ENCODE measurements around the gene STYXL2.

The STYXL2 gene

DNA sequence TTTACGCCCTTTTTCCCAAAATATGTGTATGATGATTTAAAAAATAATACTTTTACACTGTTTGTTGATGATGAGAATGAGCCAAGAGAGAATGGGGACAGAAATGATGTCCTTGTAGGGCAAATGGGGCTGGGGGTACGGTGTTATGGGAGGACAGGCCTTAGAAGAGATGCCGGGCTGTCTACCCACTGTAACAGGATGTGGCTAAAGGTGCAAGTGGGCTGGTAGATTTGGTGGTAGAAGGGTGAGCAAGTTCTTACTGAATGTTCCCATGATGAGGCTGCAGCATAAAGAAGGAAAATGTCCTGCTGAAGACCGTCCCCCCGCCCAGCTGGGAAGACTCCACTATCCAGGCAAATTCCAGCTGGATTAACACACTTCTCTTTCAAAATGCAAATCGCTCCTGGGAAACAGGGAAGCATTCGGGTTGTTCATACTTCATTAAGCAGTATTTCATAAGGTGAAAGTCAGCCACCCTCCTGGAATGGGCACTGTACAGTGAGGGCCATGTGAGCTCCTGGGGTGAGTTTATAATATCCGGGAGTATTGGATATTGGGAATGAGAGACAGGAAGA is 17.7 kb upstream of the STYXL2 start:
- in situ Hi-C loops (cut with HindIII; ENCODE audit: low sequenced_read_pairs), result no loop called here

DNA sequence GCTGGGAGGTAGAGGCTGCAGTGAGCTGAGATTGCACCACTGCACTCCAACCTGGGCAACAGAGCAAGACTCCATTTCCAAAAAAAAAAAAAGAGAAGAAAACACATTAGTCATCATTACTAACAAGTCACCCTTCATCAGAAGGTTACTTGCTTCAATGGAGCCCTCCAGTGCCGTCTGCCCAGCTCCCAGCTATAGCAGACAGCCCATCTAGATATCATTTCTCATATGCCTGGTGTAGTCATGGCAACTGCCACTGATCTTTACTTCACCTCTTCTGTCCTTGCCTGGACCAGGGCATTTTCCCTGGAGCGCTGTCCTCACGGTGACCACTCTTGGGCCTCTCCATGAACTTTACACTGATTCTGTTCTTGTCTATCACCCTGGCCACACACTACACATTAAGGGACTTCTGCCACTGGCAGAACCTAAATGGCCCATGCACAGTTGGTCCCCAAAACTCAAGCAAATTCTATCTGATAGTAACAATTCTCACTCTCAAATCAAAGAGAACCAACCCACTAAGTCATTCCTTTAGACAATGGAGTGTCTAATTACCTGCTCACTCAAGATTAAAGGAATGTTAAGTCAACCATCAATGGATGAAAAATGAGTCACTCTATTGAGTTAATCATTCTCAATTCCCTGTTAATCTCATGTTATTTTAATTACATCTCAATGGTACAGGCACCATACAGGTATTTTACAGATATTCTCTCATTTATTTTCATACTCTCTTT is 16.6 kb upstream of the STYXL2 start:
- in situ Hi-C loops (cut with HindIII; ENCODE audit: low sequenced_read_pairs), result no loop called here

DNA sequence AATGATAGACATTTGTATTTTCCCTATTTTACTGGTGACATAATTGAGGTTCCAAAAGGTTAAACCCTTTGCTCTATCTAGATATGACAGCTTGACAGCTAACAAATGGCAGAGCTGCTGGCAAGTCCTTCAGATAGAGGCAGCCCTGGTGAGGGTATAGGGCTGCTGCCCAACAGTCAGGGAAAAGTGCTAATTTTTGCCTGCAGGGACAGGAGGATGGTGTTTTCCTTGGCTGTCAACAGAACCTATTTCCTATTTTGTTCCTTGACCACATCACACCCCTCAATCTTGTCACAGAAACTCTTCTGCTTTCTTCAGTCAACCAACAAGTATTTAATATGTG is 16.0 kb upstream of the STYXL2 start:
- in situ Hi-C loops (cut with HindIII; ENCODE audit: low sequenced_read_pairs), result no loop called here

DNA sequence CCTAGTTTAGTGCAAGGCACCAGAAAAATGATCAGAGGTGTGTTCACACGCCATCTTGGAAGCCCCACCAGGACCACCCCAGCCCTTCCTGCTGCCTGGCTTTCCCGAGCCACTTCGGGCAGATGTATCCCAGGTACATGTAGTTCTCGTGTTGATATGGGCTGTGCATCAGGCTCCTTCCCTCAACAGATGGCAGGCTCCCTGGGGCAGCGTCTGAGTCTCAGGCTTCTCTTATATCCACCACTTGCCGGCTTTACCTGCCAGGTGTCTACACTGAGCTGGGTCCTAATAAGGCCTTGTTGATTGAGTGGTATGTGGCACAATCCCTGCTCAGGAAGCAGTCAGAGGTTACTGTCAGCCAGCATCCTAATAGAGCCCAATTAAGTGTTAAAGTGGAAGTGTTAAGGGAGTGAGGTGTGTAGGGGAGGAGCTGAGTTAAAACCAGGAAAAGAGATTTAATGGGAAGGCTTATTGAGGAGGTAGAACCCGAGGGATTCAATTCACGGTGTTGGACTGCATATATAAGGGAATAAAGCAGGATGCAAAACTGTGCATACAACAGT is 12.2 kb upstream of the STYXL2 start:
- in situ Hi-C loops (cut with HindIII; ENCODE audit: low sequenced_read_pairs), result no loop called here

DNA sequence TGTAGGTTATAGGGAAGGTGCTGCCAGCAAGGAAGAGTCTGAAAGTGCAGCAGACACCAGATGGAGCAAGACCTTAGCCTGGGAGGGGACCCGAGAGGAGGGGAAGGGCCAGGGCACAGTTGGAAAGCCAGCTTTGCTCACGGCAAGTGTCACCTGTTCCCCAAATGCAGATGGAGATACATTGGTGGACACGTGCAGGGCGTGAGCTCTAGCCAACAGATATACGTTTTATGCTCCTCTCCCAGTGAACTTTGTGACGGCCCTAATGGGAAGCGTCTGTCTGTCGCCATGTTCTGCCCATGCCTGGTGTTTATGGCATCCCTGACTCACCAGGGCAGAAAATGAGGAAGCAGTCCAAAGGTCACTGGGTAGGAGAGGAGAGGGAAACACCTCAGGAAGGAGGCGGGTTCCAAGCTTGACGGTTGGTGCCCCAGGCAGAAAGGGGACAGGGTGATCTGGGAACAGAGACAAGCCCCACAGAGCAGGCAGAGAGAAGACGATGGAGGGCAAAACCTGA is 11.3 kb upstream of the STYXL2 start:
- in situ Hi-C loops (cut with HindIII; ENCODE audit: low sequenced_read_pairs), result no loop called here

DNA sequence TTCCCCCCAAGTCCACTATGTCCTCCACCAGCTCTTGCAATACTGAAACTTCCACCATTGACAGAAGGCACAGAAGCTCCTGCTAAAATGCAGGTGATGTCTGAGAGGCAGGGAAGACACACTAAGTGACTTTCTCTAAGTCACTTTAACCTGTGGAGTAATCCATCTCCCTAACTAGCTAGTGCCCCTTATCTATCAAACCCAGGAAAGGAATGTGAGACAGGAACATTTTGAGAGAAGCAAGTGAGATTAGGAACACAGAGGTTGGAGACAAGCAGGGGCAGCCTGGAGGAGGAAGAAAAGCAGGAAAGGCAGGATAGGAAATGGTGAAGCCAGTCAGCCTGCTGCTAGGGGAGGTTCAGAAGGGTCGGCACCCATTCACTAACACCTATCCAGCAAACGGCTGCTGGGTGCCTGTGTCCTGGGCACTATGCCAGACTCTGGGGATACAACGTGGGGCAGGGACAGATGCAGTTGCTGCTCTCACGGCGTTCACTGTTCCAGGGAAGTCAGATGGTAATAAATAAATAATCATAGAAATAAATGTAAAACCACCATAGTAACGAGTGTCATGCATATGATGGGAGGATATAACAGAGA is 10.7 kb upstream of the STYXL2 start:
- in situ Hi-C loops (cut with HindIII; ENCODE audit: low sequenced_read_pairs), result no loop called here

DNA sequence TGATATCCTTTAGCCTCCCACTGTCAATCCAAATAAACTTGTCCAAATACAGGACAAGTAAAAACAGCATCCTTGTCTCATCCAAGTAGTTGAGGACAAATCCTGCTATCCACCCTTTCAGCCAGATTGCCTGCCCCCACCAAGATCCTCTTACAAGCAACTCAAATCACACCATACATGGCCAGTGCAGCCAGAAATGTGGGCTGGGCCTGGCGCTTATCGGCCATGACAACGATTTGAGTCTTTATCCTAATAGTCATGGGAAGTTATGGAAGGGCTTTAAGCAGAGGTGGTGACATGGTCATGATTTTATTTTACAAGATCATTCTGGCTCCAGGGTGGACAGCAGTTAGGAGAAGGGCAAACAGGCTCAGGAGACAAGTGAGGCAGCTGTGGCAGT is 10.0 kb upstream of the STYXL2 start:
- in situ Hi-C loops (cut with HindIII; ENCODE audit: low sequenced_read_pairs), result no loop called here

DNA sequence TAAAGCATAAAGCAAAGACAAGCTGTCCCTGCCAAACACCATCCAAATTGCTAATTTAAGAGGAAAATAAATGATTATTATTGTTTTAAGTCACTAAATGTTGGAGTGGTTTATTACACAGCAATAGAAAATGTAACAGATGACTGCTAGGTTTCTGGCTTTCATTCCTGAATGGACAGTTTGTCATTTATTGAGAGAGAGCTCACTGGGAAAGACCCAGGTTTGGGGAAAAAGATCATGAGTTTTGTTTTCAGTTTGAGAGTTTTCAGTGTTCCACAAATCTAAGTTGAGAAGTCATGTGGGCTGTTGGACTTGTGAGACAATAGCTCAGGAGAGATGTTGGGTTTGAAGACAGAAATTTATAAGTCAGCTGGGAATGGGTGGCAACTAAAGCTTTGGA is 9.1 kb upstream of the STYXL2 start:
- in situ Hi-C loops (cut with HindIII; ENCODE audit: low sequenced_read_pairs), result no loop called here

DNA sequence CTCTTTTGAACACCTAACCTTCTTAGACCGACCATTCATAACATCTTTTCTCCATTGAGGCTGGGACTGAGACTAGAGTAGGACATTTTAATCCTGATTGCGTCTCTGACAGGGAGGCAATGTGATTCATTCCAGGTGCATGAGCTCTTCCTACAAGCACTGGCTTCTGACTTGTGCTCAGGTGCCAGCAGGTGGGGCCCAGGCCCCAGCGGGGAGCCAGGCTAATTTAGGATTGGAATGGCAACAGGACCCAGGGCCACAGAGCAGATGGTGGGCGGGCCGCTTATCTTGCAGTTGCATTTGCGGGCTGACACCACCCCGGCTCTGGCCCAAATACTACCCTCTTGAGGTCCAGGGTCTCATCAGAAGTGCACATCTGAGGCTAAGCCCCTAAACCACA is 7.8 kb upstream of the STYXL2 start:
- in situ Hi-C loops (cut with HindIII; ENCODE audit: low sequenced_read_pairs), result no loop called here

DNA sequence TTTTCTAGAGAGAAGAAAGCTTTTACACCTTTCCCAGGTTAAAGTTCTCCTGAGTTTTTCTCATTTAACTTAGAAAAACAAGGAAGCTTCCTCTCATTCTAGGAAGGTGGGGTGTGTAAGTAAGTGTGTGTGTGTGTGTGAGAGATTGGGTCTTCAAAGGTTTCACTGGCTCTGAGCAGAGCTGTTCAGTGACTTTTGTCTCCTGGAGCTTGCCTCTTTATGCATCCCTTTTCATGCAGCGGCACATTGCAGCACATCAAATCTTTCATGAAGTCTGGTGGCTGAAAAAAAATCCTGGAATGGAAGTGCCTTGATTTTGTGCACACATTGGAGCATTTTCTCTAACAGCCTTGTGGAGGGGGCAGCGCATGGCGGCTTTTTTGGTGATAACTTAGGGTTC is 7.1 kb upstream of the STYXL2 start:
- in situ Hi-C loops (cut with HindIII; ENCODE audit: low sequenced_read_pairs), result no loop called here

DNA sequence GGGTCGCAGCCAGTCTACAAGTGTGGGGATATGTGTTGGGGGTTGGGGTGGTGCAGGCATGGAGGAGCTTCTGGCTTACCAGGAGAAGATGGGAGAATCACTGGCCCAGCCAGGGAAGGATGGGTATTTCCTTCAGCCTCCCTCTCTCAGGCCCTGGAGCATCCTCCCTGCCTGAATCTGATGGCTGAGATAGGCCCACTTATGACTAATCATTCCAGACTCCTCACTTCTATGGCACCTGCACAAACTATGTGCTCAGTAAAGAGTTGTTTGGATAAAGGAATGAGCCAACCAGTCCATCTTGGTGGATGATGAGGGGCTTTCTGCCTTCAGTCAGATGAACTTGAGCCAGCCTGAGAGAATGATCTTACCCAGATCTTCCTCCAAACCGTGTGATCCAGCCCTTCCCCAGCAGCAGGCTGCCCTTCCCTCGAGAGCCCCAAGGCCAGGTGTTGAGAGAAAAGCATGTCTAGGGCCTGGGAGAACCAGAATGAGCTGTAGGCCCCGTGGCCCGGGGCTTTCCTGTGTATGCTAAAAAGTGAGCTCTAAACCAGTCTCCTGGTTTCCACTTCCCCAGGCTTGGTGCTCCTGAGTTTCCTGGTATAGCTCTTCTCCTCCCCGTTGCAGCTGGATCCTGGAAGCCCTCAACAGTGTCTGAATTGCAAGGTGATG is 5.0 kb upstream of the STYXL2 start:
- in situ Hi-C loops (cut with HindIII; ENCODE audit: low sequenced_read_pairs), result no loop called here

DNA sequence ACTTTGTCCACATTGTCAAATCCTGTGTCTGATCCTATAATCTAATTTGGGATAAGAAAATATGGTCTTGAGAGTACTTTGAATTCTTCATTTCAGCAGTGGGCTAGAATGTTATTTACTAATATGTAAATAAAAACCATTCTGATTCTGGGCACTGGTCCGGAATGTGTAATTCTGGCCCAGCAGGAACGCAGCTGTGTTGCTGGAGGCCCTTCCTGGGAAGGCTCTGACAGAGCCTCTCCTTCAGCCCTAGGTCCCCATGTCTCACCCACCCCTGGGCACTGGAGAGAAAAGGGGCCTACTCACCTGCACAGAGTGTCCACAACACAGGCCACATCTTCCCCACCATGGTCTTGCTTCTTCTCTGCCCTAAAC is 3.9 kb upstream of the STYXL2 start:
- in situ Hi-C loops (cut with HindIII; ENCODE audit: low sequenced_read_pairs), result no loop called here

DNA sequence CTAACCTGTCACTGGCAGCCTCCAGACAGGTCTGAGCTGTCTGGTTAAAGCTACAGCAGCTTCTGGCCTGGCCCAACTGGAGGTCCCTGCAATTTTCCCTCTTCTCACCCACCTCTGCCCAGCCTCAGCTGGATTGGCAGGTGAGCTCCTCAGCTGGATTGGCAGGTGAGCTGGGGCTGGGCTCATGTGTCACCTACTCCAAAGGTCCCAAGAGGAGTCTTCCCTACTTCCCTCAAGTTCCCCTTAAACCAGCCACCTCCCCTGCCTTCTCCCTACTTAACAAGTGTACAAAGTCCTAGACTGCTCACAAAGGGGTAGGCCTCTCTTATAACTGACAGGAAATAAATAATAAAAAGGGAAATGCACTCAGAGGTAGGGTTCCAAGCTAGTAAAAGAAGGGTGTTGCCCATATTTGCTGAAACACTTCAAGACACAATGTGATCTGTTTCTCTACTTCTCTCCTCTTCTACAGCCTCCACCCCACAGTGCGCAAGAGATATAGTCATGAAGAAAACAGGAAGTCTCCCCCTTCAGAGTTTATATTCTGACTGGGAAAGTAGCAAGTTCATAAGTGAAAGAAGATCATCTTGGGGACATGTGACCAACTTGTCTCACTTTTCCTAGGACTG is 3.4 kb upstream of the STYXL2 start, which contains the start of gene GPA33:
GPA33 (minus strand) TSS at position 64 of the 629 bp plus-strand sequence. CDS start 90 bp downstream, outside the sequence.
- in situ Hi-C loops (cut with HindIII; ENCODE audit: low sequenced_read_pairs), result no loop called here

DNA sequence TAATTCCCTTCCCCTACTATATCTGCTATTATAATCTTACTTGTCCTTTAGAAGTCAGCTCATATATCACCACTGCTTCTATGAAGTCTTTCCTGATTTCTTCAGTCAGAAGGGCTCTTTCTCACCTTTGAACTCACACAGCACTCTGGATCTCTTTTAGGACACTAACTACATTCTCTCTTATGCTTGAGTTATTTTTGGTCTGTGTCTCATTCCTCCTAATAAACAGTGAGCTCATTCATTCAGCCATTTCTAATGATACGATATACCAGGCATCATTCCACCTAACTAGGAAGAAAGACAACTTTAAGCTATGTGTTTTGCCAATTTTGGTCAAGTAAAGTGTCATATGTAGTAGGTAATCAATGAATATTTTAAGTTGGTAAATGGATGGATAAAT is 1.2 kb upstream of the STYXL2 start:
- in situ Hi-C loops (cut with HindIII; ENCODE audit: low sequenced_read_pairs), result no loop called here

DNA sequence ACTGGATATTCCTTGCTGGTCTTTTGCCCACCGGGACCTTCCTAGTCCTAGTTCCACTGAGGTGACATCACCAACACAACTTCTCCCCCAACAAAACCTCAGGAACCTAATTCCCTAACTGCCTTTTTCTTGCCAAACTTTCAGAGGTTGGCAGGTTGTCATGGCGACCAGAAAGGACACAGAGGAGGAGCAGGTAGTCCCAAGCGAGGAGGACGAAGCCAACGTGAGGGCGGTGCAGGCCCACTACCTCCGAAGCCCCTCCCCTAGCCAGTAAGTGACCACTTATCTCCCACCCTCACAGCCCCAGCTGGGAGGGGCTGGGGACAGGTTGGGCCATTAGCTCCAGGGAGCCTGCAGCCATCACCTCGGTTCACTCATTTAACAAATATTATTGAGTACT is 815 bp downstream of the STYXL2 start:
- in situ Hi-C loops (cut with HindIII; ENCODE audit: low sequenced_read_pairs), result no loop called here

DNA sequence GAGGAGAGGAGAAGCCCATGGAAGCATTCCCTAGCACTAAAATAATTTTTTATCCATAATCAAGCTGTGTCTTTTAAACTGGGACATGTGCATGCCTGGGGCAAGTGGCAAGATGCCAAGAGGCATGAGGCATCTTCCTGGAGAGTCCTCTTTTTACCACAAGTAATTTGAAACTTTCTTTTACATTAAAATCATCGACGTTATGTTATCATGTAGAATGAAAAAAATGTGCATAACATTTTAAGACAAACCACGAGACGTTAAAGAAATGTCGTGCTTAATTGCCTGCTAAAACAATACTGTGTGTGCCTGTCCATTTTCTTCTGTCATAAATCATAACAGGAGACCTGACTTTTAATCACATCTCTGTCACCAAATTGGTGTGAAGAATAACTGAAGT is 1.5 kb downstream of the STYXL2 start:
- in situ Hi-C loops (cut with HindIII; ENCODE audit: low sequenced_read_pairs), result no loop called here

DNA sequence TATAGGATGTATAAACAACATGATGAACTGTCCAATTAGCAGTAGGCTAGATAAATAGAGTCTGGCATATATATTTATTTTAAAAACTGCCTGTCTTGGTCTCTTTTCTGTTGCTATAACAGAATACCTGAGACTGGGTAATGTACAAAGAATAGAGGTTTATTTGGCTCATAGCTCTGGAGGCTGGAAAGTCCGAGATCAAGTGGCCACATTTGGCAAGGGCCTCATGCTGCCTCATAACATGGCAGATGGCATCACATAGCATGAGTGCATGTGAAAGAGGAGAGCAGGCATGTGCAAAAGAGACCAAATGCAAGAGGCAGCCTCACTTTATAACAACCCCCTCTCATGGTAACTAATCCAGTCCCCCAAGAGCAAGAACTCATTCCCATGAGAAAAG is 6.0 kb downstream of the STYXL2 start:
- in situ Hi-C loops (cut with HindIII; ENCODE audit: low sequenced_read_pairs), result no loop called here

DNA sequence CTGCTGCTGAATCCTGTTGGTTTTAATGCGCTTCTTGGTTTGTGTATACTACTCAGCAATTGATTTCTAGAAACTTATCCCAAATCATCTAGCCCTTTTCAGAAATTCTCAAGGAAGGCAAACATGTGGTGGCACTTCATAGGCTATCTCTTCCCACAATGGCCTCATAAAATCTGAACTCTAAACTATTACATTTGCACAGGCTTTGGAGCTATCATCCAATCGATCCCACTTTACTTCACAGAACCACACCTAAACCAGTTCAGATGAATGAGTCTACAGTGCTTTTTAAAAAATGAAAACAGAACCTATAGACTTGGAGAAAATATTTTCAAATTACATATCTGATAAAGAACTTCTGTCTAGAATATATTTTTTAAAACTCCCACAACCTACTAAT is 6.9 kb downstream of the STYXL2 start:
- in situ Hi-C loops (cut with HindIII; ENCODE audit: low sequenced_read_pairs), result no loop called here

DNA sequence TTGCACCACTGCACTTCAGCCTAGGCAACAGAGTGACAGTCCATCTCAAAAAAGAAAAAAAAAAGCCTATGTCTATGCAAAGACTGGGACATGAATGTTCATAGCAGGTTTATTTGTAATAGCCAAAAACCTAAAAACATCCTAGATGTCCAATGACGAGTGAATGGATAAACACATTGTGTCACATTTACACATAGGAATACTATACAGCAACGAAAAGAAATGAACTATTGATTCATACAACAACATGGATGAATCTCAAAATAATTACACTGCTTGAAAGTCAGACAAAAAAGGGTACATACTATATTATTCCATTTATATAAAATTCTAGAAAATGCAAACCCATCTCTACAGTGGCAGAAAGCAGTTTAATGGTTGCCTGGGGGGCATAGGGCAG is 7.9 kb downstream of the STYXL2 start:
- in situ Hi-C loops (cut with HindIII; ENCODE audit: low sequenced_read_pairs), result no loop called here

DNA sequence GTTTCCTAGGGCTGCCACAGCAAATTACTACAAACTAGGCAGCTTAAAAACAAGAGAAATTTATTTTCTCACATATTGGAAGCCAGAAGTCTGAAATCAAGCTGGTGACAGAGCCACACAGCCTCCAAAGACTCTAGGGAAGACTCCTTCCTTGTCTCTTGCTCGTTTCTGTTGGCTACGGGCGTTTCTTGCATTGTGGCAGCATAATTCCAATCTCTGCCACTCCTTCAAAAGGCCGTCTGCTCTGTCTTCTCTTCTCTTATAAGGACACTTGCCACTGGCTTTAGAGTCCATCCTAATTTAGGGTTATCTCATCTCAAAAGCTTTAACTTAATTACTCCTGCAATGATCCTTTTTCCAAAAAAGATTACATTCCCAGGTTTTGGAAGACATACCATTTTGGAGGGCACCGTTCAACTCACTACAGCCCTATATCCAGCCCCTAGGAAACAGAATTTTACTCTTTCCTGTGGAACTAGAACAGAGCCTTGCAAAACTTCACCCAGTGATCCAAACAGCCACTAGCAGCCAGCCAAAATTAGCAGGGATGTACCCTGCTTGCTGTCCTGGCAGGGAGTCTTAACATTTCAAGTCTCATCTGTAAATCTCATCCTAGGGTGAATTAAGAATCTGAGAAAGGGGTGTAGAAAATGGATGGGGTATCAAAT is 9.2 kb downstream of the STYXL2 start:
- in situ Hi-C loops (cut with HindIII; ENCODE audit: low sequenced_read_pairs), result no loop called here

DNA sequence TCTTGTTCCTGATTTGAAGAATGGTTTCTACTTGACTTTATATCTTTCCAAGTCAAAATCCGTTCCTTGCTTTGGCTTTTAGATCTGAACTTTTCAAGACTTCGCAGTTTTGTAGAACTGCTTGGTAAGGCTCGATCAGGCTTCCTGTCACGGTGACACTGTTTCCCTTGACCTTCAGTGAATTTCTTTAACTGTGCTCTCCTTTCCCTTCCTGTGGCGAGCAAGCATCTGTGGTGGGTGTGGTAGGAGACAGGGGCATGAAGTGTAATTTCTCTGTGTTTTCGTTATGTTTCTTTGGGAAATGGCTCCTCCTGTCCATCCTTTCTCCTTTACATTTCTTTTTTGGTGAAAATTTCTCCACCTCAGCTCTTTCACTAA is 10.4 kb downstream of the STYXL2 start:
- in situ Hi-C loops (cut with HindIII; ENCODE audit: low sequenced_read_pairs), result no loop called here

Data from endothelial cell of hepatic sinusoid (primary cell).